Medulla oblongata (tissue), 1 donor: Measurements from ENCODE around the gene CPZ.

Experiments
- DNase-seq: peaks from one replicate; pipeline ENCODE4 v3.0.0-alpha.2; 2015; ENCODE audit errors: extremely low spot score

Gene CPZ

DNA sequence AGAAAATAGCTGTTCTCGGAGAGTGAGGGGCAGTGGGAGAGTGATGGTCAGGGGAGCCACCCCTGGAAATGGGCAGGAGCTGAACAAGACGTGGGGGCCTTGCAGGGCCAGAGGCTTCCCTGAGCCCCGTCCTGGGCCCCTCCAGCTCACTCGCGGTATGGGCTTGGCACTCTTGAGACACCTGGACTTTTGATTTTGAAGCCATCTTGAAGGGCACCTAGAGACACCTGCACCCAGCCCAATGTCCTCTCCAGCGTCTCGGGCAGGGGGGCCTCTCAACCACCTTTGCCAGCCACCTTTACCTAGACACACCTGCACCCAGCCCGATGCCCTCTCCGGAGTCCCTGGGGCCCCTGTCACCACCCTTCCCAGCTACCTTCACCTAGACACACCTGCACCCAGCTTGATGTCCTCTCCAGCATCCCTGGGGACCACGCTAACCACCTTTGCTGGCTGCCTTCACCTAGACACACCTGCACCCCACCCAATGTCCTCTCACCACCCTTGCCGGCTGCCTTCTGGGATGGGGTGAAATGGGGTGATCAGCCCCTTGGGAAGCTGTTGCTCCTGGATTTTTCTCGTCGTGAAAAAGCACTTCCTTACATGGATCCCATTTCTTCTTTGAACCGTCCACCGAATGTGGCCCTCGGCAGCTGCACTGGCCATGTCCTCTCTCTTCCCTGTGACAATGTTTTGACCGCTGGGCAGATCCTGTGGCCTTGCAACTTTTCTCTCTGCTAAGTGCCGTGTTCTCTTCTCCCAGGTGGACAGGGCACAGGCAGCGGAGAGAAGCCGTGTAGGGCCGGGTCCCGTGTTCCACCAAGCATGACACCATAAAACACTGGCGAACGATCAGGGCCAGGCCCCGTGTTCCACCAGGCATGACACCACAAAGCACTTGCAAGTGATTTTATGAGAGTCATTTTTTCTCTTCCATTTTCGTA is 47.5 kb downstream of the CPZ start:
- no peak for DNase-seq

DNA sequence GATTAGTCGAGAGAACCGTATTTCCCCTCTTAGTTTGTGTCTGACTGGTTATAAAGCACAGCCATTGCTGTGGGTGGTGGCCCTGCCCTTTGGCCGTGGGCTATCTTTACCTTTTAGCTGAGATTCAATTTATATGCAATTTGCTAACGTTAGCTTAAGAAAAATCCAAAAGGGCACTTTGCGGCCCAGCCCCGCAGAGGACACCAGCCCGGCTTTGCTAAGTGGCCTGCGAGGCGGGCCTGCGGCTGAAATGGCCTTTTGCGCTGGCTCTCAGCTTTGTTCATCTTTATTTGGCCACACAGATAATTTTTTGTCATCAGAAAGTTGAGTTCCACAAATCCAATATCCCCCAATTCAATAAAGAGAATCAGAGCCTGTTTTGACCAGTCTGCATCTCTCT is 48.3 kb downstream of the CPZ start:
- no peak for DNase-seq

DNA sequence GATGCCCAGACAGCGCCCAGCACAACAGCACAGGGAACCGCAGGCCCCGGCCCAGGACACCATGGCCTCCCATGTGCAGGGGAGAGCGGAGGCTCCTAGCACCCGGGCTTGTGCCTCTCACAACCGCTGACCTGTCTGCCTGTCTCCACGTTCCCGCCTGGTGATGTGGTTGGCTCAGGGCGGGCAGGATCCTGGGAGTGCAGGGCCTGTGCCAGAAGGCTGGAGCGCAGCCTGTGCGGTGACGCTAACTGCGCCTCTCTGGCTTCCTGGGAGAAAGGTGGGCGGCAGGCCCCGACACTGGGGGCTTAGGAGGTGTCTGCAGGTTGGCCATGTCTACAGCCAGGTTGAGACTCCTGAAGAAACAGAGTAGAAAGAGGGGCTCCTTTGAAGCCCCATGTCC is 48.7 kb downstream of the CPZ start:
- DNase-seq: no peak

DNA sequence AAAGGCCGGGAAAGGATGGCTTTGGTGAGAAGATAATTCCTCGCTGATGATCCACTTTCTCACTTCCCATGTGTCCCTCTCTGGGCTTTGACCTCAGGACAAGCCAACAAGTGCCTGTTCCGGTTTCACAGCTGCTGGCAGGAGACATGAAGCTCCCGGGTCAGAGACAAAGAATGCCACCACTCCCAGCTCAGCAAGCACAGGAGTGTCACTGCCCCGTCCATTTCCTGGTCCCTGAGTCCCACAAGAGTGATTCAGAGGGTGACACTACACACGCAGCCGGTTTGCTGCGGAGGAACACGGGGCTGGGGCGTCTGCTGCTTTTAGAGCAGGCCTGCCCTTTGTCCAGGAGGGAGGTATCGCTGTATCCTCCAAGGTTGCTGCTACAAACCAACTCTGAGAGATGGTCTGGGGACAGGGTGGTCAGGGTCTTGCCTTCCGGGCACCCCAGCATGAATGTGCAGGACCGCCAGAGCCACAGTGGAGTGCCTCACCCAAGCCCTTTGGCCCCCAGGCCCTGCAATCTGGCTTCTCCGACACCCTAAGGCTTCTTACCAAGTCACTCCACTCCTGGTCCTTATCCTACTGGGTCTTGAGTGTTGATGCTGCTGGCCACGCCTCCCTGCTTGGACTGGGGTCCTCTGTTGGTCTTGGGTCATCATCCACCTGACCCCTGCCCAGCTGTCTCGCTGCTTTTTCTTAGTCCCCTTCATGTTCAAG is 49.5 kb downstream of the CPZ start:
- no peak for DNase-seq

DNA sequence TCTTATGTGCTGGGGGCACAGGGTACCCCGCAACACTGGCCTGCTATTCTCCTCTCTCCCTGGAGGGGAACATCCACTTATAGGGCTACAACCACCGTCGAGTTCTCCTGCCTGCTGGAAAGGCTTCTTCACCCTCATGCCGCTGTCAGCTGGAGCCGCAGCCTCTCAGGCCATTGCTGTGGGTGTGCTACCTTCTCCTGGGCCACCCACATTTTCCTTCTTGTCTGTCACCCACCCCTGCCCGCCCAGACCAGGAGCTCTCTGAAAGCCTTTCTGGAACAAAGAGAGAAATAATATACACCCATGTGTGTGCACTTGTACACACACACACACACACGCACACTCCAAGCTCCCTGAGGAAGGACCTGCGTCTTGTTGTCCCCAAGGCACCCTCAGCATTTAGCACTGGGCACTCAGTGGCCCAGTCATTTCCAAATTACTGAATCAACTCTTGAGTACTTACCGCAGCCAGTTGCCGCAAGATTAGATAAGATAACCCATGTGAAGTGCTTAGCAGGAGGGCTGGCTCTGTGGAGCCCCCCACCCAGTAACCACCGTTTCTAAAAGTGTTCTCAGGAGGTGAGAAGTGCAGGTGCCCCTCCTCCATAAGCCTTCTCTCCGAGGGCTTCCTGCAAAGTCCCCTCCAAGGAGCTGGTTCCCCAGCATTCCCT is 50.2 kb downstream of the CPZ start:
- DNase-seq: no peak

DNA sequence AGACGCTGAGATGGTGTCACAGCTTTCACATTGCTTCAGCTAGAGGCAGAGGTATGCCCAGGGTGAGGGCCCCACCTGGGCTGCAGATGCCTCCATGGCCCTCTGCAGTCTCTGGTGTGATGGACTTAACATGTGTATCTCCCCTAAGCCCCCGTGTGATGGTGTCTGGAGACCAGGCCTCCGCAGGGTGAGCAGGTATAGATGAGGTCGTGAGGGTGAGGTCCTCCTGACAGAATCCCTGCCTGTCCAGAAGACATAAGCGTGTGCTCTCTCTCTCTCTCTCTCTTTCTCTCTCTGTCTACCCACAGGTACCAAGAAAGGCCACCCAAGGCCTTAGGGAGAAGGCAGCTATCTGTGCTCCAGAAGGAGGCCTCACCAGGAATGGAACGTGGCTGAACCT is 50.9 kb downstream of the CPZ start:
- no peak for DNase-seq

DNA sequence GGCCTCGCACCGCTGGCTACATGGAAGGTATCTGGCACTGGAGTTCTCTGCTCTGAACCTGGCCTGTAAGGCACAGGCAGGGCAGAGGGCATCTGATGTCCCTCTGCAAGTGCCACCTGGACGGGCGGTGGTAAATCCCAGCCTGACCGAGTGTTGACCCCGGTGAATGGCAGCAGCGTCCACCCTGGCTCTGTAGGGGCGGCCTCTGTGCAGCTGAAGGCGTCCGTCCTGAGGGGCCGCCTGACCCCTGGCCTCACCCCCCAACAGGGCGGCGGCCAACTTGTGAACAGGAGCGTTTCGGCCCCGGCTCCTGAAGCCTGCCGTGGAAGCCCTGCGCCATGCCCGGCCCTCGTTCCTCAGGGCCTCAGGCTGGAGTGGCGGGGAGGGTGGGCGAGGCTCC is 51.4 kb downstream of the CPZ start:
- DNase-seq: no peak

DNA sequence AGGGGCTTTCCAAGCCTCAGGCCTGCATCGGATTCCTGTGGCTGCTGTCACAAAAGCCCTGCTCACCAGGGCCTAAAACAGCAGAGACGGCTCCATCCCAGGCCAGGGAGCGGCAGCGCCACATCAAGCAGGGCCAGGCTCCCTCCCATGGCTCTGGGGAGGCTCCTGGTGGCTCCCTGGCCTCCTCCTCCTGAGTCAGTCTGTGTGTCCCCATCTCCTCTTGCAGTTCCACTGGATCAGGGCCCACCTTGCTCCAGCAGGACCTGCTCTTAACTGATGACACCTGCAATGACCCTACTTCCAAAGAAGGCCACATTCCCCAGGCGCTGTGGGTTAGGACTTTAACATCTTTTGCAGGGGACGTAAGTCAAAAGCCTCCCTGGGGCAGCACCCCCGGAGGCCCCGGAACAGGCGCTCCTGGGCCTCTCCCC is 51.9 kb downstream of the CPZ start:
- no peak for DNase-seq

DNA sequence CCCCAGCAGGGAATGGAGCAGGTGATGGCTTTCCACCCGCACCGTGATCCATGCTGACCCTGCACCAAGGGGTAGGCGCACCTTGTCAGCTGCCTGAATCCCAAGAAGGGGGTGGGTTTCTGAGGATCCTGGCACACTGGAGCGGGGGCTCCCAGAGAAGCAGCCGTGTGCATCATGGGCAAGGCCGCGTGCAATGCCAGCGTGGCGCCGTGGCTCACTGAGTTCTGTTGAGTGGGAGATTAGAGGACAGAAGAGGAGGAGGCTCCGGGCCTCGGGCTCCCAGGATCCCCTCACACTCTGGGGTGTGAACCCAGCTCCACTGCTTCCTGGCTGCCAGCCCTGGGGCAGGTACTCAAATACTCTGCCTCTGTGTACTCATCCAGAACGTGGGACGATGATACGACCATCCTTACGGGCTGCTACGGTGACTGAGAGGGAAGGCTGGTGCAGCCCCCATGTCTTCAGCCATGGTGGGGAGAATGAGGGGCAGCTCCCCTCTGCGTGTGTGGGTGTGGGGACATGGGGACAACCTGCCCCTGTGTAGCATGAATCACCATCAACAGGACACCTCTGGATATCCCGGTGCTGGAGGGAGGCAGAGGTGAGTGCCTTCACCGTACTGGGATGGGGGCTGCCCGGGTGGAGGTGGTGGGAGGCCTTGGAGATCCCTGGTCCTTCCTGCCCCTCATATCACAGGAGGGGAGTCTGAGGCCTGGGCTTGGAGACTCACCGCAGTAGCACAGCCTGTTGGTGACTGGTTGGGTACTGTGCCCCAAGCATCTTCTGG is 52.6 kb downstream of the CPZ start:
- no peak for DNase-seq

DNA sequence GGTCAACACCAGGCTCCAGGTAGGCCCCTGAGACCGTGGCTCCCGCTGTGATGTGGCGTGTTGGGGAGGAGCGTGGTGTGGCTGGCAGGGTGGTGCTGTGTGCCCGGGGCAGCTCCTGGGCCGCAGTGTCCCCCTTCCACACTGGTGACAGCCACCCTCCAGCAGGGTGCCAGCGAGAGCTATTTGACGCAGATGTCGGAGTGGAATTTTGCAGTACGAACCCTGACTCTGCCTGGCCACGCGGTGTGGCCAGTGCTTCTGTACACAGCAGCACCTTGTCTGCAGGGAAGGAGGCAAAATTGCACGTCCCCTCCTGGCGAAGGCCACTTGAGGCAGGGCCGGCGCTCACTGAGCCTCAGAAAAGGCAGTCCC is 53.2 kb downstream of the CPZ start:
- DNase-seq: no peak

DNA sequence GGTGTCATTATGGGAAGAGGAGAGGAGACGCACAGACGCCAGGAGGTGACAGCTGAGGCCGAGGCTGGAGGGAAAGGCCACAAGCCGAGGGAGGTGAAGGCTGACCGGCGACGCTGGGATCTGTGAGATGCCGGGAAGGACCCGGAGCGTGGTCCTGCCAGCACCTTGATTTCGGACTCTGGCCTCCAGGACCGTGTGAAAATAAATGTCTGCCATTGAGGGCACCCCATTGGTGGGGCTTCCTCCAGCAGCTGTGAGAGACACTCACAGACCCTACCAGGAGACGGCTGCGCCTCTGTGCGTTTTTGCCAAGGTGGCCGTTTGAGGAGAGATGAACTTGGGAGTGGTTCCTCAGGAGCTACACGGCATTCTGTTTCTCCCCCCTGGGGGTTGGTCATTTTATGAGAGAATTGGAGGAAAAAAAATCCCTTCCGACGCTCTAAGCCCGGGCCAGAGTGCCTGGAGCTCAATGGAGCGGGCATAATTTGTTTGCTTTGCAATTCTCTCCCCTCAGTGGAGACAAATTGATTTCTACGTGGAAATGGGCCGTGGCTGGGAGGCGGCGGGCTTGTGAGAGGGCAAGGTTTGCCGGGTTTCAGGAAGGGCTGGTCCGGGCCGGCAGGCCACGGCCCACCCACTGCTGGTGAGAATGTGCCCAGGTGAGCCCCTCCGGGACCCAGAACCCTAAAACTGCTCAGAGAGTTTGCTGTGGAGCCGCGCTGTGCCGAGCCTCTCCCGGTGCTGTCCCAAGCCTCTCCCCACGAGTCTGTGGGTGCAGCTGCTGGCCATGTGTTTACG is 53.9 kb downstream of the CPZ start:
- DNase-seq: no peak

DNA sequence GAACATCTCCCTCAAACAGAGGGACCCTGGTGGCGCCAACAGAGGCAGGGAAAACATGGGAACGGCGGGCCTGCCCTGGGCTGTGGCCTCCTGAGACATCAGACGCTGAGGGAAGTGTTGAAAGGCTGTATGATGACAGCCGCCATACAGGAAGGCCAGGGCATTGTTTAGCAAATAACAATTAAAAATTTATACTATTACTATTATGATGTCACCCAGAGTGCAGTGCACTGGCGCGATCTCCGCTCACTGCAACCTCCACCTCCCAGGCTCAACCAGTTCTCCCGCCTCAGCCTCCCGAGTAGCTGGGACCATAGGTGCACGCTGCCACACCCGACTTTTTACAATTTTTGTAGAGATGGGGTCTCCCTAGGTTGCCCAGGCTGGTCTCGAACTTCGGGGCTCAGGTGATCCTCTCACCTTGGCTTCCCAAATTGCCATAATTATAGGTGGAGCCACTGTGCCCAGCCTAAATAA is 54.6 kb downstream of the CPZ start:
- no peak for DNase-seq

DNA sequence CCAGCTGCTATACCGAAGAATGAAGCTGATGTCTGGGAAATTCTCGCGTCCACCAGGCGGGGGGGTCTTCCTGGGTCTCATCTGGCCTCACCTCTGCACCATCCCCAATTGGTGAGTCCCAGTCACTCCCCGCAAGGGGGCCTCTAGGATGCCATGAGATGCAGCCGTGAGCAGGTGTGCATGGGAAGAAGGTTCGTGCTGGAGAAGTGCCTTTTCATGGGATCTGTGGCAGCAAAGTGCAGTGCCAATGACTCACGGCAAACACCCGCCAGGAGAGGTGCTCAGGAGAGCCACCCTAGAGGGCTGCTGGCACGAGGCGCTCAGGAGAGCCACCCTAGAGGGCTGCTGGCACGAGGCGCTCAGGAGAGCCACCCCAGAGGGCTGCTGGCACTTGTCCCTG is 55.1 kb downstream of the CPZ start:
- no peak for DNase-seq

DNA sequence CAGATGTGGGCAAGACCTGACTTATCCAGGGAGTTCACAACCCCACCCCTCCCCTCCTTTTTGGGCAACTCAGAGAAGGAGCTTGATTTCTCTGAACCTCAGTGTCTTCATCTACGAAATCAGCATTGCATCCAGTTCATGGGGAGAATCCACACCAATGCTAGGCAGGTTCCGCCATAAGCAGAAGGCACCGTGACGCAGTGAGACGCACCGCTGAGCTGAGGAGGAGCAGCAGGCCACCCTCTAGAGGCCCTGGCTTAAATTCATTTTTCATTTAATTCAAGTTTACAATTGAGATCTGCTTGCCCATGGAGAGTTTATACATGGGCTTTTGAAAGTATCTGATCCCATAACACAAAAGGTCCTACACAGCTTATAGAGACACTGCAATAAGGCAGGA is 55.7 kb downstream of the CPZ start:
- no peak for DNase-seq

DNA sequence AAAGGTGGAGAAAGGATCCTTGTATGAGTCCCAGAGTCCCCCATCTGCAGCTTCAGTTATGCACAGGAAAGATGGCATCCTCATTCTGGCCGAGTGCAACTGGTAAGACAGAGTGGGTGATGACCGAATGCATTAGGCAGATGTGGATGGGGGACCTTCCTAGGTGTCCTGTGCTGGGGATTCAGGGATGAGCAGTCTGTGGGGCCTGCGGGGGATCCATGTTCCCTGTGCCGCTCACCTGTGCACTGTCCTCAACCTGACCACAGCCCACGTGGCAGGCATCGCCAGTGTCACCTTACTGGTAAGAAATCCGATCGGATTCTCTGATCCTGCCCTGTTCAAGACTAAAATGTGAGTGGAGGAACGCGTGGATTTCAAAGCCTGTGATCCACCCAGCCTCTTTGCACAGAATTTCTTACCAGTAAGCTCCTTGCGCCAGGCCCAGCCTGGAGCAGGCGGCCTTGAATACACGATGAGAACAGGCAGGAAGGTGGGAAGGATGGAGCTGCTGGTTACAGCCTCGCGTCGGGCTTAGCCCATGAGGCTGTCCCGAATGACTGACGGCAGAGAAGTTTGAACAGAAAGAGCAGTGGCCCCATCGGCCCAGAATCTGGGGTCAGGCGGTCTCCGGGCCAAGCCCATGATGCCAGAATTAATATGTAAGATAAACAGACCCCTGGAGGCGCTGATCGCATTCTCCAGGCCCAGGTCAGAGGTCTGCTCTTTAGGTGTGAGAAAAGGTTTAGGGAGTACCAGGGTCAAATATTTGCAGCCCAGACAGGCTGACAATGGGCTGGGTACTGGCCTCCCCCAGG is 56.5 kb downstream of the CPZ start:
- no peak for DNase-seq

DNA sequence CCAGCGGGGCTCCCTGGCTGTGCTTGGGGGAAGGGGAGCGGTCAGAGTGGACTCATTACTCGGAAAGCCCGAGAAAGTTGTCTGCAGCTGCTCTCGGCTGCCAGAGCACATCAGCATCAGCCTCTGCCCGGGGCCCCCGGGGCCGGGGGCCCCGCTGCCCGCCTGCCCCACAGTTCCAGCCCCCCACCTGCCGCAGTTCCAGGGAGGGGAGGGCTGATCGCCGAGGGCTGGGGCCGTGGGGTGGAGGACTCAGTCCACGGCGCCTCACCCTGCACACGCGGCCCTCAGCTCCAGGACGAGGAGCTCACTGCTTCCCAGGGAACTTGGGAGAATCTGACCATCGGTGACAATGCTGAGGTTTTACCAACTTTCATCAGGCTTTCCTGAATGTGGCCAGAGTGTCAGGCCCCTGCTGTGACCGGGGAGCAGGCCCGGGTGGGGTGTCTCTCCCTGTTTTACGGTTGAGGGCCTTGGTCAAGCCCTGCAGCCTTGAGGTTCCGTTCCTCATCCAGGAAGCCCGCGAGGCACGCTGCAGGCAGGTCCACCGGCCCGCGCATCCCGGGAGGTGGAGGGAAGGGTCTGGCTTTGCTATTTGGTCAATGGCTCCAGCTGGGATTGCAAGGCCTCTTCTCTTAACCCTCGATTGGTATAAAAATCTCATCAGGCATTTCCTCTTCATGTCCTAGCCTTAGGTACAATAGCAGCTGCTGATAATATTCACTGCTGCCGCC is 57.2 kb downstream of the CPZ start:
- DNase-seq: no peak

DNA sequence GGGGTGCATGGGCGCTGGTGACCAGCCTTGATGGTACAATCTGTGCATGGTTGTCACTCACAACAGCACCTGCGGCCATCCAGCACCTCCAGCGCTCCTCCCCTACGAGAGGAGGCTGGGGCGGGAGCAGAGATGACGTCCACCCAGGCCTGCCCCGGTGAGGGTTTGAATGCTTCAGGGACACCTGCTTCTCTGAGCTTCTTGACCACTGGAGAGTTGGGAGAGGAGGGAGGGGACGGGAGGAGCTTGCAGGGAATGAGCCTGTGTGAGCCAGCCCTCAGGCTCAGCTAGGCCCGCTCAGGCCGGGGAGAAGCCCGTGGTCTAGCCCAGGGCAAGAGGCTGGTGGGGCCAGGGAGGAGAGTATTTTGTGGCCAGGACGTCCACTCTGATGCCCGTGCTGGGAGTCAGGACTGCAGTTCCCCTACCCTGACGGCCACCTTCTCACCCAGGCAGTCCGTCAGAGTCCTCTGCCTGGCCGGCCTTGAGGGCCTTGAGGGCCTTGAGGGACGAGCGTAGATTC is 59.2 kb downstream of the CPZ start:
- DNase-seq: no peak

DNA sequence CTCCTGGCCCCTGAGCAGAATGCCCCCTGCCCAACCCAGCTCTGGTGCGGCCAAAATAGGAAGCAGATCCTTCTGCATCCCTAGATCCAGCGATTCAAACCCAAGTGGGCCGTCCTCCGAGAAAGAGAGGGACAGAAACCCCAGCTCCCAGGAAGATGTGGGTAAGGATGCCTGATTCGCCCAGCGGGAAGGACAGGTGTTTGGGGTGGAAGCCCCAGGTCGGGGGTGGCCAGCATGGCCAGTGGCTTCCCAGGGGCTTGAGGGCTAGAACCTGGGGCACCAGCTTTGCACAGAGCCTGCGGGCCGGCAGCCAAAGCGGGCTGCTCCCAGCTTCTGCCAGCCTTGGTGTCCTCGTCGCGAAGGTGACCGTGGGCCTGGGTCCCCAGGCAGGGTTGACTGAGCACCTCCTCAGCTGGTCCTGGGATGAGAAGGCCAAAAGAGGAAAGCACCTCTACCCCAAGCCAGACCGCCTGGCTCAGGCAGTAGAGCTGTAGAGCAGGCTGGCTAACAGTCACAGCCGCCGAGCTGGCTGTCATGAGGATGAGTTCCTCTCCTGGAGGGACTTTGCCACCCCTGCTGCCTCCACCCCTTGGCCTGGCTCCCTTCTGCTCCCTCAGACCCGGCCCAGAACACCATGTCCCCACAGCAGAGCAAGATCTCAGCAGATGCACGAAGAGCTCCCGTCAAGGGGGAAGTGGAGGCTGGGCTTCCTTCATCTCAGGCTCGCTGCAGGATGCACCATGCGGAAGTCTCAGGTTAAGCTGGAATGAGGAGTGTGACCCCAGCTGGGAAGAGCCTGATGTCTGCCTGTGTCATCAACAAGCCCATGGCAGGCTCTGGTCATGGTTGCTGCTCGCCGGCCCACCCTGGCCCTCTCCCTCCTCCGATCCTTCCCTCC is 59.9 kb downstream of the CPZ start:
- no peak for DNase-seq
